T-helper 2 cell (primary cell): ENCODE results near the gene MITD1.
"Not testable (repeated sequence)": the region's sequence is repeated elsewhere in the genome, so short reads cannot be mapped to it uniquely, and the experiment has no call there.

Experiments
- DNase-seq, 5 experiments: peaks; one replicate each; pipeline versions ENCODE4 v3.0.0 to v3.0.0-alpha.2; 2012 to 2022
- total RNA-seq, 2 donors: gene quantifications; one replicate each; lab custom pipeline; 2026; lab: John Stamatoyannopoulos, UW

MITD1 gene
- 12.2 to 30.6 reads per million in 2 donors for total RNA-seq

DNA sequence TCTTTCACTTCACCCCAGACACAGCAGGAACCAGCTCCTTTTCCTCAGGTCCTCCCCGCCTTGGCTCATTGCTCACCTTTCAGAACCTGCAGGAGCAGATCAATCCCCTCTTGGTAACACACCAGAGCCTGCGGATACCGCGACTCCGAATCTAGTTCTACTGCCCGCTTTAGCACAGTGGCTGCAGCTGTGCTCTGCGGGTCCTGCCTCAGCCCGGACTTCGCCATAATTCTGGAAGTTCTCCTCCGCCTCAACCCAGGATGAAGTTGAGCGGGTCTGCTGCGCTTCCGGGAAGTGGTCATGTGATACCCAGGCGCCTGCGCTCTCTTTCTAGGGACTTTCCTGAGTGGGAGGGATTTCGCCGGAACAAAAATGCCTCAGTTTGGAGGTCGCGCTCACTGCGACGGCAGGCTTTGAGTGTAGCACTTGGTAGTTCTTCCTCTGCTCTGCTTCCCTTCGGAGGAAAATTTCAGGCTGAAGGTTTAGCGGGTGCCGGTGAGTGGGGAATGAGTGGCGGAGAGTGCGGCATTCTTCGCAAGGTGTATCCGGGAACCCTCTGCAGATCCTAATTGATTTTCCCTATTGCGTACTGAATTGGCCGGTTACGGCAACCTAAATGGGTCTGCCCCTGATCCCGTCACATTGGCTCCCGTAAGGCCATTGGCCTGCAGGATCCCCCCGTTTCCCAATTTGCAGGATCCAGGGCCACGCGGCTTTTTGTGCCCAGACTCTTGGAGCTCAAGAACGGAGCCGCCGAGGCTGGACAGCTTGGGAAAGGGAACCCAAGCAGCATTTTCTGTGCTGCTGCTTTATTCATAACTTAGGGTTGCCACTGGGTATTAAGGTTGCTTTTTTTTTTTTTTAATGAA lies at the start of gene MITD1, which contains the start of gene MRPL30:
Gene MITD1, minus strand, starts transcription at position 304 of the 869 bp plus-strand sequence. Its CDS starts 77 bp downstream, at position 227.
Gene MRPL30, plus strand, starts transcription at position 430 of the 869 bp plus-strand sequence. CDS start 5,020 bp downstream, outside the sequence.
- peak; percentile 74 to 95 (median 85) for DNase-seq

DNA sequence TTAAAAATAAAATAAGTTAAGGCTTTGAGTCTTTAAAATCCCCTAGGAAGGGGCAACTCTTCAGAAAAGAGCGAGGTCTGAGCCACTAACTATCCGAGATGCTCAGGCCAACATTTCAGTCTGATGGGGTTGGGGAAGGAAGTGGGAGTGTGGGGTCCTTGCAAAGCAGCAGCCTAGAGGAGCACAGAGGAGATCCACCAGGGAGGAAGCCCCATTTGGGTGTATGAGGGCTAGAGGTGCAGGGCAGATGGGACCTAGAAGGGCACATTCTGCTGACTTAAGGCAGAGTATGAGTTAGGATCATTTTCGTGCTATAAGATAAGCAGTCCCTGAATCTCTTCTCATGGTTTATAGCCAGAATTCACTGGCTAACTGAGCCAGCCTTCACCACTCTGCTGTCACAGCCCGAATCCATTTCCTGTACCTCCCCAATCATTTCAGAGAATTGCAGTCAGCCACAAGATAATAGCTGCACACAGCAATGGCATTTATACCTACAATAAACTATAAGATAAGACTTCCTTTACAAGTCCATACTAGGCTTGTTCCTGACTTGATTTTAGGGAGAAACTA lies 37.2 kb upstream of the MITD1 start:
- DNase-seq = no peak

- DNase-seq = no peak
Measured at GRCh38 chr2:99216096-99216495, 35.2 kb upstream of the MITD1 start.

DNA sequence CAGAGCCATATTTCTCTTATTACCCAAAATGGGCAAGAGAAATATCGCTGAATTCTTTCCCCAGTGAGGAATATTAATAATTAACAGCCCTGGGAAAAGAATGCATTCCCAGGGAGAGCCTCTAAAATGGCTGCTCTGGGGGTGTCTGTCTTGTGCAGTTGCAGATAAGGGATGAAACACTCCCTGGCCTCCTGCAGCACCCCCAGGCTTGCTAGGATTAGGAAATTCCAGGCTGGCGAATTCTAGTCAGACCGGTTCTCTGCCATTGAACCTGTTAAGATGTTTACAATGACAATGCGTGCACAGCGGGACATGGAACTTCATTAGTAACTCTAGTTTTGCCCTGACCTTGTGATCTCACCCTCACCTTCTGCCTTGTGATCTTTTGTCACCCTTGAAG lies 24.6 kb upstream of the MITD1 start:
- no peak for DNase-seq

DNA sequence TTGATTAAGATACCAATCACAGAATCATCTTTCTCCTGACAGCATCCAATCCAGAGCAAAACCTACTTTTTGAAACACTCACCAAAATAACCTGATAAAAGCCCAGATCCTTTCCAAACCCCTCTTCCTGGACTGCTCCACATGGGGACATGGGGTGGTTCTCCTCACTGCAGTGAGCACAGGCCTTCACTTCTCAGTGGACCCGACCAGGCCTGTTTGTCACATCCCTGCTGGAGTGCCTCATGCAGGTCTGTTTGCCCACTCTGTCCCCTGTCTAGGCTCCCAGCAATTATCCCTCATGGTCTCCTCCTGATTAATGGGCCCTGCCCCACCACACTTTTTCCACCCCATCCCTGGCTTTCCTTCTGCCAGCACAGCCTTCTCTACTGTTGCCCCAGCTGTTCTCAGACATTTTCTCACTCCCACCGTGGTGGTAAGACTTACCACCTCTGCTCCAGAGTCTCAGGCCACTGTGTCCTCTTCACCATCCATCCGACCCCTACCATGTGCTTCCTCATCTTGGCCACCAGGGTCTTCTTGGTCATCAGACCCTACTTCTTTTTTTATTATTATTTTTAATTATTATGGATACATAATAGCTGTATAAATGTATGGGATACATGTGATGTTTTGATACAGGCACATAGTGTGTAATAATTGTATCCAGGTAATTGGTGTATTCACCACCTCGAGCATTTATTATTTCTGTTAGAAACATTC lies 21.3 kb upstream of the MITD1 start:
- no peak for DNase-seq

DNA sequence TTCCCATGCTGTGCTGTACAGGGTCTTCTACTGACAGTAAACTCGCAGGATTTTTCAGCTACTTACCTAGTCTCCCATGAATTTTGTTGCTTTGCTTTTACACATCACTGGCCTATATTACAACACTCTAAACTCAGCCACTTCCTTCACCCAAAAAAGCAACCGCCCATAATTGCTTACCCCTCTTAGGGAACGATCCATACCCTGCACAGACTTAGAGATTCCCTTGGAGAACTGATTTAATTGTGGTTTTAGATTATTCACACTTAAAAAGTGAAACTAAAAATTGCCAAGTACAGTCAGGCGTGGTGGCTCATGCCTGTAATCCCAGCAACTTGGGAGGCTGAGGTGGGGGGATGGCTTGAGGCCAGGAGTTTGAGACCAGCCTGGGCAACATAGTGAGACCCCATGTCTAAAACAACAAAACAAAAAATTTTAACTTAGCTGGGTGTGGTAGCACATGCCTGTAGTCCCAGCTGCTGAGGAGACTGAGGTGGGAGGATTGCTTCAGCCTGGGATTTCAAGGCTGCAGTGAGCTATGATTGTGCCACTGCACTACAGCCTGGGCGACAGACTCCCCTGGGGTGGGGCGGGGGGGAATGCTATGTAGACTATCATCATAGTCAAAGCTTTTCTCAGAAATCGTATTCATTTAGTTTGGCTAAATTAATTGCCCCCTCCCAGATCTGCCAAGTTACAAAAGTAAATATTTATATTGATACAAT lies 19.4 kb upstream of the MITD1 start:
- no peak for DNase-seq

DNA sequence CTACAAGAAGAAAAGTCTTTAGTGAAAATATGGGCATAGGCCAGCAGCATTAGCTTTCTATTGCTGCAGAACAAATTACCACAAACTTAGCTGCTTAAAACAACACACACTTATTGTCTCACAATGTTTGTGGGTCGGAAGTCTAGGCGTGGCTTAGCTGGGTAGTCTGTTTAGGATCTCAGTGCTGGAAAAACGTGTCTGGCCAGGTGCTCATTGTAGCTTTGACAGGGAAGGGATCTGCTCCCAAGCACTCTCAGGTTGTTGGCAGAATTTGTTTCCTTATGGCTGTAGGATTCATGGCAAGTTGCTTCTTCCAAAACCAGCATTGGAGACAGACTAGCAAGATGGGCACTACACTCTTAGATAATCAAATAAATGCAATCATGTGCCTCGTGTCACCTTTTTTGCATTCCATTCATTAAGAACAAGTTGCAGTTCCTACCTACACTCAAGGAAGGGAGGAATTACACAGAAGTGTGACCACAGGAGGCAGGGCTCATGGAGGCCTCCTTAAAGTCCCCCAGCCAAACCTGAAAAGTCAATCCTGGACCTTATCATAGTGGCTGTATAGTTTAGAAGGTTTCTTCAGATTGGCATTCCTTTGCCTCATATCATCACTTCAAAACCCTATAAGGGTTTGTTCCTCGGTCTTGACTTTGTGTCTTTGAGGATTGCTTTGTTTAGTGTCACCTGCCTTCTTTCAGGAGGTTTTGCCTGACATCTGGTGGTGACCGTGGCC lies 17.4 kb upstream of the MITD1 start:
- DNase-seq = no peak

DNA sequence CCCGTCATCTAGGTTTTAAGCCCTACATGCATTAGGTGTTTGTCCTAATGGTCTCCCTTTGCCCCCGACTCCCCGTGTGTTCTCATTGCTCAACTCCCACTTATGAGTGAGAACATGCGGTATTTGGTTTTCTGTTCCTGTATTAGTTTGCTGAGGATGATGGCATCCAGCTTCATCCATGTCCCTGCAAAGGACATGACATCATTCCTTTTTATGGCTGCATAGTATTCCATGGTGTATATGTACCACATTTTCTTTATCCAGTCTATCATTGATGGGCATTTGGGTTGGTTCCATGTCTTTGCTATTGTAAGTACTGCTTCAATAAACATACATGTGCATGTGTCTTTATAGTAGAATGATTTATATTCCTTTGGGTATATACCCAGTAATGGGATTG lies 11.5 kb upstream of the MITD1 start:
- DNase-seq = not testable (repeated sequence)

- no peak for DNase-seq
Measured at GRCh38 chr2:99190548-99190947, 9.7 kb upstream of the MITD1 start.

DNA sequence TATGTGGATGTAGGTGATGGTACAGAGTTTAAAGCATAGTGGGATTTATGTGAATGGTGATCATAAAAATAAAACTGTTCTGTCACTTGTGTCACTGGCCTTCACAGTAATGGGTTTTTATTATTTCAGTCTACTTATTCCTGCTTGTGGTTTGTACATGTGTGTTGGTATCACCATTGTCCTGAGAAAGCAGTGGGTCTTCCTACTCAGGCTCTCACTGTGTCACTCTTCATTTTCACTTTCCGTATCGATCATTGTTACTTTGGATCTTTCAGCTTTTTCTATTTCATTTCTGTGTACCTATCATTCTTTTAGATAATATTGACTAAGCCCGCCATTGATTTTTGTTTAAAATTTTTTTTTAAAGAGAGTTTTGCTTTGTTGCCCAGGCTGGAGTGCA lies 7.5 kb upstream of the MITD1 start:
- no peak for DNase-seq

GRCh38 chr2:99187011-99187410 lies 6.2 kb upstream of the MITD1 start:
- DNase-seq = no peak

GRCh38 chr2:99184811-99185210 lies 4.0 kb upstream of the MITD1 start:
- DNase-seq = no peak

- DNase-seq = no peak
Measured at GRCh38 chr2:99183025-99183424, 2.2 kb upstream of the MITD1 start.

DNA sequence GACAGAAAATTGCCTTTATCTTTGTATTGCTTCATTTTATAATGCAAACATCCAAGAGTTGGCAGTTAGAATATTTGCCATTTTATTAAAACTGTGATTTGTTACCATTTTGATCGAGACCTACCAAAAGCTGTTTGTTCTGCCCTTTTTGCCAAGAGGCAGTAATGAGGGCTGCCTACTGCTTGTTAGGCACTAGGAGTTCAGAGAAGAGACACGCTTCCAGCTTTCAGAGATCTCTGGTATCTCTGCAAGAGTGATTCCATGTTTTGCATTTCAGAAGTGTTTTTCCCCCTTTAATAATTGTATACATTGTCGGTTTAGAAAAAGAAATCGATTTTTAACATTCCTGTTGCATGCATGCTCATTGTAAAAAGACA lies 754 bp upstream of the MITD1 start:
- DNase-seq = peak in 1 of 5 experiments; percentile 38

GRCh38 chr2:99171377-99172140 lies 9.3 kb downstream of the MITD1 start:
- DNase-seq = no peak

GRCh38 chr2:99169534-99169933 lies 11.3 kb downstream of the MITD1 start:
- DNase-seq = peak in 1 of 5 experiments; percentile 75

DNA sequence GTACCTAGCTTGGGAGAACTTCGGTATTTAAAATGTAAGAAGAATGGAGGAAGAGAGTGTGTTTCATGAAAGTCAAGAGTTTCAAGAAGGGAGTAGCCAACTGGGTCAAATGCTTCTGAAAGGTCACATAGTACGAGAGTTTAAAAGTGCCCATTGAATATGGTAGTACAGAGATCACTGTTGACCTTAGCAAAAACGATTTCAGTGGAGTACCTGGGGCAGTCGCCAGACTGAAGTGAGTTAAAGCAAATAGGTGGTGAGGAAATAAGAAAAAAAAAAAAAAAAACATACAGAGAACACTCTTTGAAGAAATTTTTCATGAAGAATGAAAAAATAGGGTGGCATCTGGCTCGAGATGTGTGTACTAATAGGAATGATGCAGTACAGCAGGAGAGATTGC lies 14.6 kb downstream of the MITD1 start:
- no peak for DNase-seq

DNA sequence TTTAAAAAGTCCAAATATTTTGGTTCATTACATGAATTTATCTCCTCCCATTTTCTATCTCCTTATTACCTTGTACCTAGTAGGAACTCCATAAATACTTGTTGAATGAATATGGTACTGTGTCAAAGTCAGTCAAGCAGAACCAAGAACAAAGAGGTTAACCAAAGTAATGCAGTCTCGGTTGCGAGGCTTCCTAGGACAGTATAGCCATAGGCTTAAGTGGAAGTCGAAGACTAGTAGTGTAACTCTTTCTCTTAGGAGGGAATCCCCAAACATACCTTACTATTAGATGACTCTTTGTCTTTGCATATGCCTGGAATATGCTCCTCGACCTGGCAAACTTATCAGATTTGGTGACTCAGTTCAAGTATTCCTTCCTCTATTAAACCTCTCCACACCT lies 21.3 kb downstream of the MITD1 start:
- no peak for DNase-seq

GRCh38 chr2:99158599-99158998 lies 22.3 kb downstream of the MITD1 start:
- DNase-seq = peak in 1 of 5 experiments; percentile 21

DNA sequence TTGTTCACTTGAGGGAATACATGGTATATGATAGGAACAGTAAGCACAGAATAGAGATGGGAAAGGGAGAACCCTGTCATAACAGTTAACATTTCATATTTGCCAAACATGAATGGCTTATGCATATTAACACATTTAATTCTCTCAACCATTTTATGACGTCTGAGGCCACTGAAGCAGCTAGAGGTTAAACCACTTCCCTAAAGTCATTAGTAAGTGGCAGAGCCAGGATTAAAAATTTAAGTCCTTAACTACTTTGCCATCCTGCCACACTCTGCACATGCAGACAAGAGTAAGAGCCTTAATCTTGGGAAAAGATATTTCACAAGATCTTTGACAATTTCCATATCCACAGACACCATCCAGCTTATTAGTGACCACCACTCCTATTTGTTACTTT lies 24.0 kb downstream of the MITD1 start:
- DNase-seq = no peak
